PC-3 (cell line): ENCODE results near the gene CLINT1. TPM values are rescaled to one million over a fixed set of nuclear protein-coding genes. Genes with fewer than 3 reads are reported as not detected.

ENCODE experiments used
- ATAC-seq: fragments of 200-7000 bp; cut with Tn5 transposase; 2 replicates; pipeline ENCODE4 v1.9.1; 2020; ENCODE audit warnings: mild to moderate bottlenecking, moderate library complexity
- BruUV-seq: library from RNA; stranded (reverse); fragments of 400-500 nt; replicated peaks from 2 replicates; lab custom pipeline; 2021; lab: Mats Ljungman, UMichigan
- CTCF ChIA-PET: fragments of 300-600 bp; sonication (Branson Sonifier 250); formaldehyde crosslinking; loops from one replicate; lab custom pipeline; 2022; ENCODE audit warnings: antibody characterized with exemption; lab: Charles Lee
- POLR2A ChIA-PET: fragments of 300-600 bp; sonication (Branson Sonifier 250); formaldehyde crosslinking; loops from one replicate; lab custom pipeline; 2022; ENCODE audit warnings: antibody characterized with exemption; ENCODE audit not compliant: unreplicated experiment; lab: Charles Lee
- DNase-seq: peaks from one replicate; pipeline ENCODE4 v3.0.0-alpha.2; 2015
- H2AFZ ChIP-seq: fragments of 300-600 bp; sonication (generic); 2 replicates; pipeline ENCODE4 v1.6.0; 2016; ENCODE audit warnings: antibody characterized with exemption, low read length
- H3F3A ChIP-seq: fragments of 300-600 bp; sonication (generic); one replicate; pipeline ENCODE4 v1.6.0; 2017; ENCODE audit warnings: antibody characterized with exemption, low read length, control low read depth, mild to moderate bottlenecking; ENCODE audit not compliant: unreplicated experiment
- H3K27ac ChIP-seq: fragments of 300-600 bp; sonication (generic); 2 replicates; pipeline ENCODE4 v1.5.1; 2016; ENCODE audit warnings: mild to moderate bottlenecking, low read length
- H3K27me3 ChIP-seq: fragments of 300-600 bp; sonication (generic); 2 replicates; pipeline ENCODE4 v1.6.1; 2016; ENCODE audit warnings: low read length, mixed read lengths
- H3K36me3 ChIP-seq: fragments of 300-600 bp; sonication (generic); 2 replicates; pipeline ENCODE4 v1.6.1; 2016; ENCODE audit warnings: low read depth, mixed run types, low read length, mixed read lengths
- H3K4me1 ChIP-seq: fragments of 300-600 bp; sonication (generic); 2 replicates; pipeline ENCODE4 v1.5.1; 2016; ENCODE audit warnings: low read length; ENCODE audit not compliant: insufficient read depth
- H3K4me2 ChIP-seq: fragments of 300-600 bp; sonication (generic); 2 replicates; pipeline ENCODE4 v1.6.0; 2016; ENCODE audit warnings: low read length
- H3K4me3 ChIP-seq: fragments of 300-600 bp; sonication (generic); 2 replicates; pipeline ENCODE4 v1.5.1; 2016; ENCODE audit warnings: mild to moderate bottlenecking, low read length, mixed read lengths
- H3K79me2 ChIP-seq: fragments of 300-600 bp; sonication (generic); 2 replicates; pipeline ENCODE4 v1.6.1; 2017; ENCODE audit warnings: low read length, mixed read lengths
- H3K9ac ChIP-seq: fragments of 300-600 bp; sonication (generic); 2 replicates; pipeline ENCODE4 v1.6.0; 2016; ENCODE audit warnings: mild to moderate bottlenecking, low read length
- H3K9me2 ChIP-seq: fragments of 300-600 bp; sonication (generic); replicated peaks from 2 replicates; pipeline ENCODE4 v1.6.1; 2016; ENCODE audit warnings: mixed run types, low read length, mixed read lengths
- H3K9me3 ChIP-seq: fragments of 300-600 bp; sonication (generic); 2 replicates; pipeline ENCODE4 v1.6.1; 2016; ENCODE audit warnings: low read length, mixed read lengths
- H4K20me1 ChIP-seq: fragments of 300-600 bp; sonication (generic); 2 replicates; pipeline ENCODE4 v1.6.1; 2016; ENCODE audit warnings: low read length, mixed read lengths
- EZH2 ChIP-seq: fragments of 300-600 bp; sonication (generic); IDR thresholded peaks from one replicate; pipeline ENCODE4 v1.6.1; 2017; ENCODE audit warnings: antibody characterized with exemption, mild to moderate bottlenecking, low read length; ENCODE audit not compliant: unreplicated experiment
- EZH2phosphoT487 ChIP-seq: fragments of 300-600 bp; sonication (generic); IDR thresholded peaks from 2 replicates; pipeline ENCODE4 v1.6.1; 2018; ENCODE audit warnings: mild to moderate bottlenecking, antibody characterized with exemption, low read length, borderline replicate concordance
- intact Hi-C: fragments of 100-400 bp; cut with micrococcal nuclease; formaldehyde crosslinking; loops from 2 replicates; pipeline ENCODE4 v1.9.0; 2023
- total RNA-seq: library from RNA; depleted of rRNA; stranded (reverse); fragments of >200 nt; gene quantifications from 2 replicates; pipeline ENCODE4 v1.2.3, GENCODE V29; 2014
- TF ChIP-seq, protein P1 (sequence below): fragments of 300-600 bp; sonication (generic); conservative IDR thresholded peaks from 2 replicates; pipeline ENCODE4 v1.5.1; 2017; ENCODE audit warnings: antibody characterized with exemption, low read depth, mild to moderate bottlenecking, low read length

CLINT1 gene
- total RNA-seq, 1 experiment from 2014 or later = 125 TPM

DNA sequence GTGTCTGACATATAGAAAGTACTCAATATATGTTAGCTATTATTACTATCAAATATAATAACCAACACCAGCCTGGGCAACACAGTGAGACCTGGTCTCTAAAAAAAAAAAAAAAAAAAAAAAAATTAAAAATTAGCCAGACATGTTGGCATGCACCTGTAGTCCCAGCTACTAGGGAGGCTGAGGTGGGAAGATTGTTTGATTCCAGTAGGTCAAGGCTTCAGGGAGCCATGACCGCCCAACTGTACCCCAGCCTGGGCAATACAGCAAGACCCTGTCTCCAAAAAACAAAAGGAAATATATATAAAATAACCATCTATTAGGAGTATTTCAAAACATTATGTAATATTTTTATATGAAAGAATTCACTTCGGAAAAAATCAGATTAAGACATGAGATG is 40.6 kb downstream of the CLINT1 start:
- Histone ChIP-seq H3K27ac (no peak overlapping the region), H4K20me1 (peaks cover 60% of the 10 kb centered on the region), H3K9ac (no peak overlapping the region), H3K9me3 (no peaks in the 10 kb centered on the region), H3K4me1 (peaks cover 6% of the 10 kb centered on the region), H3K9me2 (no peaks in the 10 kb centered on the region), H3F3A (peaks cover 4% of the 10 kb centered on the region), H2AFZ (no peak overlapping the region), H3K79me2 (peaks cover 58% of the 10 kb centered on the region), H3K27me3 (no peaks in the 10 kb centered on the region), H3K36me3 (peaks cover 31% of the 10 kb centered on the region), H3K4me3 (no peak overlapping the region), H3K4me2 (no peak overlapping the region)
- POLR2A ChIA-PET = no interaction called here
- no peak for ATAC-seq
- CTCF ChIA-PET = interaction anchor here (1.4 to 2.0 kb wide), 2 partner anchors 130 to 176 kb away, joined by 3 to 7 read pairs; no protein-coding TSS in a partner anchor
- no TSS peak for BruUV-seq
- intact Hi-C loops = no loop called here
- no peak for DNase-seq
- no peak for TF ChIP-seq EZH2
- TF ChIP-seq EZH2phosphoT487 = no peak
- TF ChIP-seq, protein P1, sequence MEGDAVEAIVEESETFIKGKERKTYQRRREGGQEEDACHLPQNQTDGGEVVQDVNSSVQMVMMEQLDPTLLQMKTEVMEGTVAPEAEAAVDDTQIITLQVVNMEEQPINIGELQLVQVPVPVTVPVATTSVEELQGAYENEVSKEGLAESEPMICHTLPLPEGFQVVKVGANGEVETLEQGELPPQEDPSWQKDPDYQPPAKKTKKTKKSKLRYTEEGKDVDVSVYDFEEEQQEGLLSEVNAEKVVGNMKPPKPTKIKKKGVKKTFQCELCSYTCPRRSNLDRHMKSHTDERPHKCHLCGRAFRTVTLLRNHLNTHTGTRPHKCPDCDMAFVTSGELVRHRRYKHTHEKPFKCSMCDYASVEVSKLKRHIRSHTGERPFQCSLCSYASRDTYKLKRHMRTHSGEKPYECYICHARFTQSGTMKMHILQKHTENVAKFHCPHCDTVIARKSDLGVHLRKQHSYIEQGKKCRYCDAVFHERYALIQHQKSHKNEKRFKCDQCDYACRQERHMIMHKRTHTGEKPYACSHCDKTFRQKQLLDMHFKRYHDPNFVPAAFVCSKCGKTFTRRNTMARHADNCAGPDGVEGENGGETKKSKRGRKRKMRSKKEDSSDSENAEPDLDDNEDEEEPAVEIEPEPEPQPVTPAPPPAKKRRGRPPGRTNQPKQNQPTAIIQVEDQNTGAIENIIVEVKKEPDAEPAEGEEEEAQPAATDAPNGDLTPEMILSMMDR = no peak

DNA sequence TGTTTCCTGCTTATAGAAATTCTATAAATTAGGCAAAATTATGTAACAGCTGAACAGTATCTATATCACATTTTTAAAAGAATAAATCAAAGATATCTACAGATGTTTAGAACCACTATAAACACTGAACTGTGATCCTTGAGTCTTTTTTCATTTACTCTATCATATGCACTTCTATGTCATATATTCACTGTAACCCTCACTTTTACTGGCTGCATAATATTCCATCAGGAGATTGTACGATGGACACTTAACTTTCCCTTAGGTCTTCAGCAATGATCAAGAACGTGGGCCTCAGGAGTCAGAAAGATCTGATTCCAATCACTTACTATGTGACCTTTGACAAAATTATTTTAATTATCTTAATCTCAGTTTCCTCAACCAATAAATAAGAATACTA is 41.0 kb downstream of the CLINT1 start:
- Histone ChIP-seq H4K20me1 (peaks cover 60% of the 10 kb centered on the region), H3K9me2 (no peaks in the 10 kb centered on the region), H2AFZ (no peak overlapping the region), H3K4me1 (peaks cover 6% of the 10 kb centered on the region), H3K79me2 (peaks cover 54% of the 10 kb centered on the region), H3K9ac (no peak overlapping the region), H3K27me3 (no peaks in the 10 kb centered on the region), H3K36me3 (peaks cover 35% of the 10 kb centered on the region), H3F3A (peaks cover 4% of the 10 kb centered on the region), H3K9me3 (no peaks in the 10 kb centered on the region), H3K27ac (no peak overlapping the region), H3K4me2 (no peak overlapping the region), H3K4me3 (no peak overlapping the region)
- ATAC-seq (no peak), DNase-seq (no peak)
- intact Hi-C loops = loop anchor here (2.0 kb wide), 1 partner anchor 177 kb away; no protein-coding TSS in a partner anchor
- BruUV-seq = no TSS peak
- ChIA-PET CTCF (interaction anchor here (1.4 to 2.0 kb wide), 2 partner anchors 131 to 177 kb away, joined by 3 to 7 read pairs; no protein-coding TSS in a partner anchor), POLR2A (no interaction called here)
- no peak for TF ChIP-seq EZH2
- TF ChIP-seq, protein P1 = no peak
- TF ChIP-seq EZH2phosphoT487 = no peak

DNA sequence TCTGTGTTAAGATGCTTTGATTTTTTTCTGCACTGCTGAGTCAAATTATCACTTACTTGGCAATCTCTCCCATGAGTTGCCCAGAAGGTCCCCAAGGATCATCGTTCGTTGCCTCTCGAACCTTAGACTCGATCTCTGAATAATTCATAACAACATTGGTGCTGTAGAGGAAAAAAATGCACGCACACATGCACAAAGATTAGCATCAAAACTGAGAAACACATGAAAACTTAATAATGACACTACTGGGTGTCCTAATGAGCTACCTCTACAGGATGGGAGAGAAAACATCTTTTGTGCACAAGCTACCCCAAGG is 41.6 kb downstream of the CLINT1 start:
- H3K79me2 ChIP-seq = peaks cover 48% of the 10 kb centered on the region
- ChIA-PET CTCF (interaction anchor here (1.4 to 2.0 kb wide), 2 partner anchors 131 to 177 kb away, joined by 3 to 7 read pairs; no protein-coding TSS in a partner anchor), POLR2A (no interaction called here)
- BruUV-seq = no TSS peak
- peaks cover 37% of the 10 kb centered on the region for H3K36me3 ChIP-seq
- H3K9me3 ChIP-seq = no peaks in the 10 kb centered on the region
- H3K4me2 ChIP-seq = no peak overlapping the region
- peaks cover 6% of the 10 kb centered on the region for H3K4me1 ChIP-seq
- no peak overlapping the region for H3K9ac ChIP-seq
- peaks cover 54% of the 10 kb centered on the region for H4K20me1 ChIP-seq
- DNase-seq (no peak), ATAC-seq (no peak)
- H3K27ac ChIP-seq = no peak overlapping the region
- no peak overlapping the region for H3K4me3 ChIP-seq
- intact Hi-C loops = loop anchor here (2.0 kb wide), 1 partner anchor 177 kb away; no protein-coding TSS in a partner anchor
- H3K27me3 ChIP-seq = no peaks in the 10 kb centered on the region
- H3F3A ChIP-seq = peaks cover 4% of the 10 kb centered on the region
- TF ChIP-seq EZH2 (no peak), EZH2phosphoT487 (no peak)
- TF ChIP-seq, protein P1 = no peak
- no peak overlapping the region for H2AFZ ChIP-seq
- H3K9me2 ChIP-seq = no peaks in the 10 kb centered on the region
